ENCODE results near the gene ADCK2.
"Not testable (repeated sequence)": the region's sequence is repeated elsewhere in the genome, so short reads cannot be mapped to it uniquely, and the experiment has no call there.

The ADCK2 gene

GRCh38 chr7:140675726-140676125, 3.0 kb downstream of the ADCK2 start:
- DNase-seq = no peak

- DNase-seq = no peak
These were observed 3.6 kb downstream of the ADCK2 start for GRCh38 chr7:140676306-140676705.

- DNase-seq = not testable (repeated sequence)
These were observed 4.2 kb downstream of the ADCK2 start for GRCh38 chr7:140676956-140677355.

- no peak for DNase-seq
These were observed 4.8 kb downstream of the ADCK2 start for GRCh38 chr7:140677496-140677895.

GRCh38 chr7:140678081-140678815, 5.5 kb downstream of the ADCK2 start:
- DNase-seq = no peak

- no peak for DNase-seq
These were observed 6.0 kb downstream of the ADCK2 start for GRCh38 chr7:140678816-140679130.

GRCh38 chr7:140679186-140679585, 6.4 kb downstream of the ADCK2 start:
- DNase-seq = no peak

- DNase-seq = no peak
These were observed 8.1 kb downstream of the ADCK2 start for GRCh38 chr7:140680886-140681285.

- DNase-seq = no peak
These were observed 9.0 kb downstream of the ADCK2 start for GRCh38 chr7:140681766-140682165.

GRCh38 chr7:140683657-140684056, 10.9 kb downstream of the ADCK2 start:
- DNase-seq = no peak

- DNase-seq = no peak
These were observed 11.6 kb downstream of the ADCK2 start for GRCh38 chr7:140684066-140684950.

GRCh38 chr7:140685407-140686087, 12.8 kb downstream of the ADCK2 start:
- no peak for DNase-seq

GRCh38 chr7:140686921-140687320, 14.2 kb downstream of the ADCK2 start:
- no peak for DNase-seq

- DNase-seq = no peak
These were observed 15.6 kb downstream of the ADCK2 start for GRCh38 chr7:140688341-140688740.

GRCh38 chr7:140689199-140690152, 16.7 kb downstream of the ADCK2 start:
- DNase-seq = no peak

- no peak for DNase-seq
These were observed 18.8 kb downstream of the ADCK2 start for GRCh38 chr7:140691376-140692045.

- DNase-seq = not testable (repeated sequence)
These were observed 21.1 kb downstream of the ADCK2 start for GRCh38 chr7:140693849-140694248.

- DNase-seq = no peak
These were observed 21.8 kb downstream of the ADCK2 start for GRCh38 chr7:140694592-140694991.

GRCh38 chr7:140695381-140695780, 22.6 kb downstream of the ADCK2 start:
- no peak for DNase-seq

GRCh38 chr7:140696024-140696679, 23.4 kb downstream of the ADCK2 start:
- DNase-seq = no peak
